DLD1 (cell line): ENCODE measurements around the gene ATP13A3.
"Not testable (repeated sequence)": the region's sequence is repeated elsewhere in the genome, so short reads cannot be mapped to it uniquely, and the experiment has no call there.

Experiments
- in situ Hi-C: cut with HindIII; loops from 2 replicates; pipeline ENCODE4 v1.10.0; 2017; ENCODE audit warnings: low sequenced_read_pairs

ATP13A3 gene

GRCh38 chr3:194486540-194487288 is at the start of gene ATP13A3:
Gene ATP13A3 (minus strand): TSS chr3:194487002. CDS start chr3:194462190, 24,812 bp downstream.
- in situ Hi-C loops: no loop called here

GRCh38 chr3:194535199-194535598 is 48.4 kb upstream of the ATP13A3 start:
- in situ Hi-C loops: loop anchor here (5.0 kb wide), 1 partner anchor 43 kb away; no protein-coding TSS in a partner anchor

- in situ Hi-C loops: no loop called here
These were observed 47.4 kb upstream of the ATP13A3 start for GRCh38 chr3:194534243-194534642.

GRCh38 chr3:194532591-194532990 is 45.8 kb upstream of the ATP13A3 start:
- in situ Hi-C loops: no loop called here

- in situ Hi-C loops: no loop called here
These were observed 40.9 kb upstream of the ATP13A3 start for GRCh38 chr3:194527726-194528125.

- in situ Hi-C loops: no loop called here
These were observed 39.4 kb upstream of the ATP13A3 start for GRCh38 chr3:194526164-194526563.

GRCh38 chr3:194522579-194523046 is 35.8 kb upstream of the ATP13A3 start:
- in situ Hi-C loops: no loop called here

GRCh38 chr3:194521510-194522260 is 34.9 kb upstream of the ATP13A3 start:
- in situ Hi-C loops: no loop called here

- in situ Hi-C loops: not testable (repeated sequence)
These were observed 33.9 kb upstream of the ATP13A3 start for GRCh38 chr3:194520682-194521162.

GRCh38 chr3:194520201-194520600 is 33.4 kb upstream of the ATP13A3 start:
- in situ Hi-C loops: not testable (repeated sequence)

- in situ Hi-C loops: no loop called here
These were observed 31.9 kb upstream of the ATP13A3 start for GRCh38 chr3:194518652-194519051.

GRCh38 chr3:194517333-194517732 is 30.5 kb upstream of the ATP13A3 start:
- in situ Hi-C loops: no loop called here

- in situ Hi-C loops: no loop called here
These were observed 27.8 kb upstream of the ATP13A3 start for GRCh38 chr3:194514626-194515025.

GRCh38 chr3:194512895-194513601 is 26.2 kb upstream of the ATP13A3 start:
- in situ Hi-C loops: no loop called here

GRCh38 chr3:194508491-194509453 is 22.0 kb upstream of the ATP13A3 start:
- in situ Hi-C loops: no loop called here

- in situ Hi-C loops: no loop called here
These were observed 20.8 kb upstream of the ATP13A3 start for GRCh38 chr3:194507571-194507970.

GRCh38 chr3:194505791-194506415 is 19.1 kb upstream of the ATP13A3 start:
- in situ Hi-C loops: no loop called here

GRCh38 chr3:194504861-194505260 is 18.1 kb upstream of the ATP13A3 start:
- in situ Hi-C loops: no loop called here

- in situ Hi-C loops: no loop called here
These were observed 17.3 kb upstream of the ATP13A3 start for GRCh38 chr3:194504146-194504545.
